C4-2B (cell line): Measurements from ENCODE around the gene WWOX.

Experiments used
- CTCF ChIP-seq: fragments of 450-650 bp; conservative IDR thresholded peaks from 2 replicates; pipeline ENCODE4 v1.5.1; 2017; ENCODE audit warnings: mild to moderate bottlenecking
- ZFX ChIP-seq: fragments of 450-650 bp; IDR thresholded peaks from 2 replicates; pipeline ENCODE4 v1.6.1; 2017

DNA sequence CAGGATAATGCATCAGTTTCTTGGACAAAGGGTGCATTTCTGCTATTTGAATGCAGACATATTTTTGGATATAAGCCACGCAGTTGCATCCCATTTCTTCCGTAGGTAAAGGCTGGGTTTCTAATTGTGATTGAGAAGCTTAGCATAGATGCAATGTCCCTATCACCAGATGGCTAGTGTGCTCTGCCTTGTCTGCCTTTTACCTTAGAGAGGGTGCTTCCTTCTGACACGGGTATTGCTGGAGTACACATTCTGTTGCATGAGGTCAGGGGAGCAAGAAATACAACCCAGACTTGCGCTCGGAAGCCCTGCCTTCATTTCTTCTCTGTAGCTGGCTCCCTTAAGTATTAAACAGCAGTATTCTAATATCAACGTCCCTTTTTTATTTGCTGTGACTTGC lies 337.4 kb downstream of the WWOX start:
- TF ChIP-seq CTCF = no peak
- no peak for TF ChIP-seq ZFX
